GM13977 (cell line): ENCODE data around the gene SMCHD1.

Experiments used
- DNase-seq: peaks from one replicate; pipeline ENCODE4 v3.0.0; 2012; ENCODE audit warnings: low spot score
- in situ Hi-C: fragments of 300-500 bp; cut with MboI; formaldehyde crosslinking; loops from one replicate; pipeline ENCODE4 v1.12.0; 2022; ENCODE audit warnings: low sequenced_read_pairs, low pct_unique_long_range_greater_than_20kb, mixed read lengths, inconsistent platforms; ENCODE audit not compliant: unreplicated experiment
- TF ChIP-seq, protein P1 (sequence below): IDR thresholded peaks from 2 replicates; pipeline ENCODE4 v1.5.1; 2012; ENCODE audit warnings: mild to moderate bottlenecking, control low read depth; ENCODE audit not compliant: insufficient read depth; ENCODE audit errors: extremely low read depth, missing control alignments

SMCHD1 gene

DNA sequence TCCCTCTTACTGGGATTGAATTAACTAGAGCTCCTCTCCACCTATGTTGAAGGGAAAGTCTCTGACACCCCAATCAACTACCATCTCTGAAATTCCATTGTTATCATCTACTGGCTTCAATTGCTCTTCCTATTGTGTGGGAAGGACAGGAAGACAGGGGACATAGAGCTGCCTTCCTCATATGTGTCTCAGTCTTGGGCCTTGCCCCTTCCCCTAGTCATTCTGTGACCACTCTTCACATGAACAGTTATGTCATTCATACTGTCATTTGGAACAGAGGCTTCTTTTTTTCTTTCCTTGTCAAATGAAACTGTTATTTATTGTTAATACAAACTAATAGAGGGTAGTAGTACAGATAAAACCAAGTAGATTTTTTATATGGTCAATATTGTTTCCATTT, 121.7 kb downstream of the SMCHD1 start:
- in situ Hi-C loops, result no loop called here
- TF ChIP-seq, protein P1, sequence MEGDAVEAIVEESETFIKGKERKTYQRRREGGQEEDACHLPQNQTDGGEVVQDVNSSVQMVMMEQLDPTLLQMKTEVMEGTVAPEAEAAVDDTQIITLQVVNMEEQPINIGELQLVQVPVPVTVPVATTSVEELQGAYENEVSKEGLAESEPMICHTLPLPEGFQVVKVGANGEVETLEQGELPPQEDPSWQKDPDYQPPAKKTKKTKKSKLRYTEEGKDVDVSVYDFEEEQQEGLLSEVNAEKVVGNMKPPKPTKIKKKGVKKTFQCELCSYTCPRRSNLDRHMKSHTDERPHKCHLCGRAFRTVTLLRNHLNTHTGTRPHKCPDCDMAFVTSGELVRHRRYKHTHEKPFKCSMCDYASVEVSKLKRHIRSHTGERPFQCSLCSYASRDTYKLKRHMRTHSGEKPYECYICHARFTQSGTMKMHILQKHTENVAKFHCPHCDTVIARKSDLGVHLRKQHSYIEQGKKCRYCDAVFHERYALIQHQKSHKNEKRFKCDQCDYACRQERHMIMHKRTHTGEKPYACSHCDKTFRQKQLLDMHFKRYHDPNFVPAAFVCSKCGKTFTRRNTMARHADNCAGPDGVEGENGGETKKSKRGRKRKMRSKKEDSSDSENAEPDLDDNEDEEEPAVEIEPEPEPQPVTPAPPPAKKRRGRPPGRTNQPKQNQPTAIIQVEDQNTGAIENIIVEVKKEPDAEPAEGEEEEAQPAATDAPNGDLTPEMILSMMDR, result no peak
- DNase-seq, result no peak

DNA sequence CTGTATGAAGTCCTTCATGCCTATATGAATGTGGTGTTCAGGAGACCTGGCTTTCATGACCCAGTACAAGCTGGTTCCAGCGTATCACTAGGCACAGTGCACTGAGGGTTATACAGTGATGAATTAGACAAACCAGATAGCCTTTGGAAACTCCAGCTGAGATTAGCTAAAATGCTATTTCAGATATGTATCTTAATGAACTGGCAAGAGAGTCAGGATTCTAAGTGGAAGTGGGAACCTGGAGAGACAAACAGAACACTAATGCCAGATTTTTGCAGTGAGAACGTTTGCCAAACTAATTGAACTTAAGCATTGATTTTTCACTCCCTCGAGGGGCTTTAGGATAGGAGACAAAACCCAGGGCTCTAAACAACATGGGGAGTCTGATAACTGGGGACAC, 125.2 kb downstream of the SMCHD1 start:
- in situ Hi-C loops, result no loop called here

DNA sequence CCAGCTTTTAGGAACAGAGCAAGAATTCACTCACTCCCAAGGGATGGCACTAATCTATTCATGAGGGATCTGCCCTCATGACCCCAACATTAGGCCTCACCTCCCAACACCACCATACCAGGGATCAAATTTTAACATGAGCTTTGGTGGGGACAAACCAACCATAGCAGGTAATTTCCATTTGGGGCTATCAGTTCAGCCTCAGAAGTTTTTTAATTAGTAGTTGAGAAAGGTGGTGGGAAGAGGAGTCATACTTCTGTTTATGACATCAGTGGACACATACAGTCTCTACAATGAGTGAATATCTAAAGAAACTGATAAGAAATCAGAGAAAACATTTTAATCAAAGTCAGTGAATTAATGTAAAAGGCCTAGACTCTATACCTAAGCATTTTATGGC, 131.7 kb downstream of the SMCHD1 start:
- TF ChIP-seq, protein P1, result no peak
- no peak for DNase-seq
- in situ Hi-C loops, result no loop called here

More for the DNA sequence above, 125.2 kb downstream of the SMCHD1 start:
- no peak for DNase-seq
- TF ChIP-seq, protein P1, result no peak

DNA sequence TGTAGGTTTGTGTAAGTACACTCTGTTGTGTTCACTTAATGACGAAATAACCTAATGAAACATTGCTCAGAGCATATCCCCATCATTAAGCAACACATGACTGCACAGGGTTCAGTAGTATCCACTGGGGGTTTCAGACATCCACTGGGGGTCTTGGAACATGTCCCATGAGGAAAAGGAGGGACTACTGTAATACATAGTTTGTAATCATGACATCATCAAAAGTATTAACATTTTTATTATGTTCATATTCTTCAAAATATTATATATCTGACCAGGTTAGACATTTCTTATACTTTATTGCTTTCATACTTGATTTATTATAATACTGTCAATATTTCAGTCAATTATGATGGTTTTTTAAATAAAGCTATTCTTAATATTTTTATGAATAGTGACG, 136.9 kb downstream of the SMCHD1 start:
- TF ChIP-seq, protein P1, result no peak
- in situ Hi-C loops, result no loop called here
- DNase-seq, result no peak

DNA sequence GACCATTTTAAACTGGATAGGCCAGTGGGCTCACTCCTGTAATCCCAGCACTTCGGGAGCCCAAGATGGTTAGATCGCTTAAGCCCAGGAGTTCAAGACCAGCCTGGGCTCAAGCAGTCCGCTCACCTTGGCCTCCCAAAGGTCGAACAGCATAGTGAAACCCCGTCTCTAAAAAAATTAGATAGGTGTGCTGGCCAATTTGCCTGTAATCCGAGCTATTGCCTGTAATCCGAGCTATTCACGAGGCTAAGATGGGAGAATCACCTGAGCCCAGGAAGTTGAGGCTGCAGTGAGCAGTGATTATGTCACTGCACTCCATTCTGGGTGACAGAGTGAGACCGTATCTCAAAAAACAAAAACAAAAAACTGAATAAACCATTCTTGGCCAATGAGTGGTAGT, 138.6 kb downstream of the SMCHD1 start:
- in situ Hi-C loops, result no loop called here
- no peak for DNase-seq
- TF ChIP-seq, protein P1, result no peak

DNA sequence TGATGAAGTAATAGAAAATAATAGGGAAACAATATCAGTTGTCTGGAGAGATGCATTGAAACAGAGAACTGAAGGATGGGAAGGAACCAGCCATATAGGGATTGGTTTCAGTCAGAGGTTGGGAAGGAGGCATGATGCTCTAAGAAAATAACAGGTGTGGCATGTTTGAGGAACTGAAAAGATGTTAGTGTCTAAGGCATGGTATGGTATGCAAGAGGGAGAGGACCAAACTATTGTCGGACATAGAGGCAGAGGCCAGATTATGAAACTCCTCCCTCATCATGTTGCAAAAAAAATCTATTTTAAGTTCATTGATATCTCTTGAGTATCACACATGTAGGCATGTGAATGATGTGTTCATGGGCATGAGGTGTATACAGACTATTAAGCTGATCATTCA, 142.4 kb downstream of the SMCHD1 start:
- in situ Hi-C loops, result no loop called here
- peak; percentile 16 for DNase-seq
- TF ChIP-seq, protein P1, result no peak

DNA sequence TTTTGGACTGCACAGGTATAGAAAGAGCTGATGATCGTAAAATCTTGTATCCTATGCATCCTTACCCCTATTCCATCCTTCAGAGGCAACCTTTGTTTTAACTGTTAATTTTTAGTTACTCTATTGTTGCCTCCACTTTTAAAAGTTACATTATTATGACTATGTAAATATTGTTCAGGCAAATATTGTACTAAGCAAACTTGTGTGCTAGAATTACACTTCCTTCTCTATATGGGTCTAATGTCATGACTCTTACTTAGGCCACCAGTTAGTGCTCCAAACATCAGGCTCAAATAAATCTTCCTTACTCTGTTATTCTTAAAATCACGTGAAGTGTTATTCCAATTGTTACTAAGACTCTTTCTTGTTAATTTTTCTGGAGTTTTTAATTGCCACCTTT, 143.8 kb downstream of the SMCHD1 start:
- in situ Hi-C loops, result no loop called here
- DNase-seq, result no peak
- TF ChIP-seq, protein P1, result no peak
